ENCODE data around the gene CCDC107.
"Not testable (repeated sequence)": the region's sequence is repeated elsewhere in the genome, so short reads cannot be mapped to it uniquely, and the experiment has no call there.

- TF ChIP-seq, protein P1, sequence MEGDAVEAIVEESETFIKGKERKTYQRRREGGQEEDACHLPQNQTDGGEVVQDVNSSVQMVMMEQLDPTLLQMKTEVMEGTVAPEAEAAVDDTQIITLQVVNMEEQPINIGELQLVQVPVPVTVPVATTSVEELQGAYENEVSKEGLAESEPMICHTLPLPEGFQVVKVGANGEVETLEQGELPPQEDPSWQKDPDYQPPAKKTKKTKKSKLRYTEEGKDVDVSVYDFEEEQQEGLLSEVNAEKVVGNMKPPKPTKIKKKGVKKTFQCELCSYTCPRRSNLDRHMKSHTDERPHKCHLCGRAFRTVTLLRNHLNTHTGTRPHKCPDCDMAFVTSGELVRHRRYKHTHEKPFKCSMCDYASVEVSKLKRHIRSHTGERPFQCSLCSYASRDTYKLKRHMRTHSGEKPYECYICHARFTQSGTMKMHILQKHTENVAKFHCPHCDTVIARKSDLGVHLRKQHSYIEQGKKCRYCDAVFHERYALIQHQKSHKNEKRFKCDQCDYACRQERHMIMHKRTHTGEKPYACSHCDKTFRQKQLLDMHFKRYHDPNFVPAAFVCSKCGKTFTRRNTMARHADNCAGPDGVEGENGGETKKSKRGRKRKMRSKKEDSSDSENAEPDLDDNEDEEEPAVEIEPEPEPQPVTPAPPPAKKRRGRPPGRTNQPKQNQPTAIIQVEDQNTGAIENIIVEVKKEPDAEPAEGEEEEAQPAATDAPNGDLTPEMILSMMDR (conservative IDR thresholded peaks at IDR 0.05 in 1 of 2, IDR thresholded peaks at IDR 0.05 in 1 of 2; ENCODE audit: low read depth in 1 of 2, low read length in 2 of 2) = not testable (repeated sequence)
- TF ChIP-seq EZH2 (IDR thresholded peaks at IDR 0.05; ENCODE audit: low read length, missing control alignments) = not testable (repeated sequence)
These were observed 12.4 kb upstream of the CCDC107 start for GRCh38 chr9:35645736-35646135.

Data from fibroblast of lung (primary cell).